H9 (cell line): ENCODE measurements around the gene RGS13. TPM values are rescaled to one million over a fixed set of nuclear protein-coding genes. Genes with fewer than 3 reads are reported as not detected.

Experiments used
- DNase-seq: peaks from one replicate; pipeline ENCODE4 v3.0.0-alpha.2; 2017
- H2AFZ ChIP-seq: one replicate; pipeline ENCODE4 v1.6.1; 2013; ENCODE audit warnings: mild to moderate bottlenecking, low read length, control low read depth, moderate library complexity
- H2AK5ac ChIP-seq: 2 replicates; pipeline ENCODE4 v1.6.1; 2013; ENCODE audit warnings: low read length, control low read depth, mixed read lengths; ENCODE audit not compliant: insufficient read length
- H2BK120ac ChIP-seq: one replicate; pipeline ENCODE4 v1.6.1; 2013; ENCODE audit warnings: low read depth, mild to moderate bottlenecking, low read length, control low read depth, inconsistent platforms; ENCODE audit not compliant: poor library complexity, severe bottlenecking
- H2BK12ac ChIP-seq: 2 replicates; pipeline ENCODE4 v1.6.1; 2013; ENCODE audit warnings: low read length, control low read depth, mixed read lengths, low read depth; ENCODE audit not compliant: insufficient read length
- H2BK15ac ChIP-seq: 2 replicates; pipeline ENCODE4 v1.6.1; 2013; ENCODE audit warnings: low read depth, low read length, control low read depth
- H2BK20ac ChIP-seq: one replicate; pipeline ENCODE4 v1.6.1; 2013; ENCODE audit warnings: low read depth, mild to moderate bottlenecking, low read length, control low read depth, inconsistent platforms; ENCODE audit not compliant: poor library complexity, severe bottlenecking
- H2BK5ac ChIP-seq: 2 replicates; pipeline ENCODE4 v1.6.1; 2013; ENCODE audit warnings: low read length, control low read depth, mixed read lengths; ENCODE audit not compliant: insufficient read length
- H3K14ac ChIP-seq: 2 replicates; pipeline ENCODE4 v1.6.1; 2013; ENCODE audit warnings: low read length, control low read depth; ENCODE audit not compliant: insufficient read depth
- H3K18ac ChIP-seq: 2 replicates; pipeline ENCODE4 v1.6.1; 2013; ENCODE audit warnings: low read depth, mild to moderate bottlenecking, mixed read lengths, low read length, control low read depth; ENCODE audit not compliant: insufficient read length
- H3K23ac ChIP-seq: 2 replicates; pipeline ENCODE4 v1.6.1; 2013; ENCODE audit warnings: low read length, control low read depth, mixed read lengths, low read depth; ENCODE audit not compliant: insufficient read length
- H3K23me2 ChIP-seq: 2 replicates; pipeline ENCODE4 v1.6.1; 2013; ENCODE audit warnings: low read depth, mild to moderate bottlenecking, mixed read lengths, low read length, control low read depth; ENCODE audit not compliant: insufficient read length, poor library complexity, severe bottlenecking
- H3K27ac ChIP-seq: 2 replicates; pipeline ENCODE4 v1.5.1; 2013; ENCODE audit warnings: low read length, control low read depth, mixed read lengths, low read depth; ENCODE audit not compliant: insufficient read length
- H3K27me3 ChIP-seq: 2 replicates; pipeline ENCODE4 v1.6.1; 2013; ENCODE audit warnings: low read length, control low read depth, inconsistent platforms; ENCODE audit not compliant: insufficient read depth
- H3K4ac ChIP-seq: 2 replicates; pipeline ENCODE4 v1.6.1; 2013; ENCODE audit warnings: low read depth, mild to moderate bottlenecking, control low read depth, inconsistent platforms, low read length, moderate library complexity
- H3K4me1 ChIP-seq: 2 replicates; pipeline ENCODE4 v1.6.1; 2013; ENCODE audit warnings: low read length, control low read depth, inconsistent platforms; ENCODE audit not compliant: insufficient read depth
- H3K4me2 ChIP-seq: 2 replicates; pipeline ENCODE4 v1.6.1; 2013; ENCODE audit warnings: low read length, control low read depth, mixed read lengths; ENCODE audit not compliant: insufficient read length, insufficient read depth
- H3K56ac ChIP-seq: 2 replicates; pipeline ENCODE4 v1.6.1; 2013; ENCODE audit warnings: low read depth, mild to moderate bottlenecking, mixed read lengths, low read length, control low read depth; ENCODE audit not compliant: insufficient read length
- H3K79me1 ChIP-seq: 2 replicates; pipeline ENCODE4 v1.6.1; 2013; ENCODE audit warnings: low read depth, mild to moderate bottlenecking, moderate library complexity, low read length, control low read depth, inconsistent platforms; ENCODE audit not compliant: insufficient read depth, poor library complexity, severe bottlenecking
- H3K79me2 ChIP-seq: 2 replicates; pipeline ENCODE4 v1.6.1; 2013; ENCODE audit warnings: low read length, control low read depth, inconsistent platforms; ENCODE audit not compliant: insufficient read depth
- H3K9ac ChIP-seq: 2 replicates; pipeline ENCODE4 v1.6.1; 2013; ENCODE audit warnings: low read length, control low read depth, mixed read lengths; ENCODE audit not compliant: insufficient read length; ENCODE audit errors: extremely low read depth
- H3K9me3 ChIP-seq: one replicate; pipeline ENCODE4 v1.6.1; 2013; ENCODE audit warnings: low read depth, low read length, inconsistent platforms; ENCODE audit not compliant: control insufficient read depth
- H3T11ph ChIP-seq: one replicate; pipeline ENCODE4 v1.6.1; 2013; ENCODE audit warnings: mild to moderate bottlenecking, low read length, control low read depth, inconsistent platforms
- H4K20me1 ChIP-seq: one replicate; pipeline ENCODE4 v1.6.1; 2013; ENCODE audit not compliant: control insufficient read depth, insufficient read length, insufficient read depth
- H4K5ac ChIP-seq: 2 replicates; pipeline ENCODE4 v1.6.1; 2013; ENCODE audit warnings: low read depth, mild to moderate bottlenecking, mixed read lengths, low read length, control low read depth; ENCODE audit not compliant: insufficient read length
- H4K8ac ChIP-seq: replicated peaks from 2 replicates; pipeline ENCODE4 v1.6.1; 2013; ENCODE audit warnings: low read length, control low read depth, mixed read lengths, low read depth; ENCODE audit not compliant: insufficient read length
- H4K91ac ChIP-seq: 2 replicates; pipeline ENCODE4 v1.6.1; 2013; ENCODE audit warnings: low read depth, mild to moderate bottlenecking, moderate library complexity, mixed read lengths, low read length, control low read depth; ENCODE audit not compliant: insufficient read length
- H3K27ac Mint-ChIP-seq, 3 experiments: 2 replicates in 2 of 3; 3 replicates in 1 of 3; pipeline ENCODE4 v1.8.0; 2020 to 2021; ENCODE audit warnings: mixed read lengths in 3 of 3, mild to moderate bottlenecking in 1 of 3, moderate library complexity in 1 of 3
- H3K27me3 Mint-ChIP-seq: 2 replicates; pipeline ENCODE4 v1.8.0; 2021; ENCODE audit warnings: low read depth, mild to moderate bottlenecking, moderate library complexity, mixed read lengths
- H3K36me3 Mint-ChIP-seq, 3 experiments: 2 replicates in 2 of 3; 3 replicates in 1 of 3; pipeline ENCODE4 v1.8.0; 2020 to 2021; ENCODE audit warnings: low read depth in 3 of 3, mixed read lengths in 3 of 3; ENCODE audit not compliant: insufficient read depth in 1 of 3
- H3K4me1 Mint-ChIP-seq, 2 experiments: 2 replicates each; pipeline ENCODE4 v1.8.0; 2020; ENCODE audit warnings: mixed read lengths in 2 of 2
- H3K4me3 Mint-ChIP-seq, 2 experiments: 2 replicates in 1 of 2; 3 replicates in 1 of 2; pipeline ENCODE4 v1.8.0; 2020 to 2021; ENCODE audit warnings: mild to moderate bottlenecking in 2 of 2, mixed read lengths in 2 of 2, moderate library complexity in 1 of 2
- H3K9me3 Mint-ChIP-seq, 2 experiments: 2 replicates in 1 of 2; 3 replicates in 1 of 2; pipeline ENCODE4 v1.8.0; 2020; ENCODE audit warnings: mild to moderate bottlenecking in 2 of 2, mixed read lengths in 2 of 2, moderate library complexity in 1 of 2
- WGBS: extraction: QIAGEN DNeasy Blood & Tissue Kit; methylation state at CpG from one replicate; pipeline ENCODE4 v1.1.7; 2013; ENCODE audit warnings: missing lambda C conversion rate, low lambda C conversion rate, mixed read lengths; ENCODE audit not compliant: insufficient read length; ENCODE audit errors: extremely low coverage; 5-methylcytosine and 5-hydroxymethylcytosine counted together
- total RNA-seq: library from RNA; stranded (reverse); gene quantifications from 2 replicates; pipeline ENCODE4 v1.2.1, GENCODE V29; 2021
- TF ChIP-seq, protein P1 (sequence below): fragments of 200-600 bp; sonication (generic); conservative IDR thresholded peaks from 3 replicates; pipeline ENCODE4 v1.8.0; 2021; ENCODE audit warnings: antibody characterized with exemption, mild to moderate bottlenecking

Gene RGS13
- total RNA-seq, 1 experiment from 2014 or later = not detected

DNA sequence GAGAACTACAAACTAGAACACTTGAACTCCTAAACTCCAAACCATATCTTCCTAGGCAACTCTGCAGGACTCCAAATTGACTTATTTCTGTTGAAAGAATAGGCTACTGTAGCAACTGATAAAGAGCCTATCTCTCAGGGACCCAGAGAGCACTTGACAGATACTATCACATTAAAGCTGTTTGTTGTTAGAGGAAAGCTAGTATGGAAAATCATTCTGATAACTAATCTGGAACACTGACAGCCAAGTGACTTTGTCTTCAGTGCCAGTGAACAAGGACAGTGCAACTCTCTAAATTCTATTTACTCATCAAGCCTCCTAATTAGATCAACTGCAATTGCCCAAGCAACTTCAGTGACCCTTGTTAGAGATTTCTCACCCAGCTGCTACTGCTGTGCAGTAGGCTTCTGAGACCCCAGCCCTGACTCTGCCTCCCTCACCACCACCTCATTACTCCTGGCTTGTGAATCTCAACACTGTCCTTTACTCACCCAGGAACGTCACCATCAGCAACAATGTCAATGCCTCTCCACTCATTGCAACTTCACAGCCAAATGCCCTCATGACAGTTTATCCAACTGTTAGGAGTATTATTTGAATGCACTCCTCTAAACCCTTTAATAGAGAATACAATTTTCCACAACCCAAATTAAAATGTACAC is 7.4 kb upstream of the RGS13 start:
- Mint-ChIP-seq H3K4me1 (peaks cover 8 to 9% of the 10 kb centered on the region in 2 experiments), H3K9me3 (no peaks in the 10 kb centered on the region), H3K27me3 (no peaks in the 10 kb centered on the region), H3K4me3 (no peak overlapping the region), H3K27ac (peak overlapping the region in 1 of 3 experiments; percentile 3; a peak in 1 of 7 replicates), H3K36me3 (no peaks in the 10 kb centered on the region)
- no peaks in the 10 kb centered on the region for H4K20me1 ChIP-seq
- H2BK120ac ChIP-seq = no peak overlapping the region
- H3K23me2 ChIP-seq = no peaks in the 10 kb centered on the region
- no peak for DNase-seq
- H2BK12ac ChIP-seq = no peak overlapping the region
- no peak overlapping the region for H2BK5ac ChIP-seq
- no peak overlapping the region for H3K18ac ChIP-seq
- no peak overlapping the region for H3K4me2 ChIP-seq
- no peaks in the 10 kb centered on the region for H3K27me3 ChIP-seq
- WGBS = no CpG with 5 or more reads among the region's 1 CpG
- no peak overlapping the region for H3K9ac ChIP-seq
- no peak overlapping the region for H3K56ac ChIP-seq
- H4K91ac ChIP-seq = no peak overlapping the region
- H2BK15ac ChIP-seq = no peak overlapping the region
- H3K79me1 ChIP-seq = no peaks in the 10 kb centered on the region
- no peak overlapping the region for H2AK5ac ChIP-seq
- no peak overlapping the region for H4K5ac ChIP-seq
- no peak overlapping the region for H3K23ac ChIP-seq
- H3T11ph ChIP-seq = no peak overlapping the region
- no peak overlapping the region for H3K4ac ChIP-seq
- H3K4me1 ChIP-seq = no peaks in the 10 kb centered on the region
- H3K79me2 ChIP-seq = no peaks in the 10 kb centered on the region
- no peak overlapping the region for H4K8ac ChIP-seq
- no peak overlapping the region for H2AFZ ChIP-seq
- TF ChIP-seq, protein P1, sequence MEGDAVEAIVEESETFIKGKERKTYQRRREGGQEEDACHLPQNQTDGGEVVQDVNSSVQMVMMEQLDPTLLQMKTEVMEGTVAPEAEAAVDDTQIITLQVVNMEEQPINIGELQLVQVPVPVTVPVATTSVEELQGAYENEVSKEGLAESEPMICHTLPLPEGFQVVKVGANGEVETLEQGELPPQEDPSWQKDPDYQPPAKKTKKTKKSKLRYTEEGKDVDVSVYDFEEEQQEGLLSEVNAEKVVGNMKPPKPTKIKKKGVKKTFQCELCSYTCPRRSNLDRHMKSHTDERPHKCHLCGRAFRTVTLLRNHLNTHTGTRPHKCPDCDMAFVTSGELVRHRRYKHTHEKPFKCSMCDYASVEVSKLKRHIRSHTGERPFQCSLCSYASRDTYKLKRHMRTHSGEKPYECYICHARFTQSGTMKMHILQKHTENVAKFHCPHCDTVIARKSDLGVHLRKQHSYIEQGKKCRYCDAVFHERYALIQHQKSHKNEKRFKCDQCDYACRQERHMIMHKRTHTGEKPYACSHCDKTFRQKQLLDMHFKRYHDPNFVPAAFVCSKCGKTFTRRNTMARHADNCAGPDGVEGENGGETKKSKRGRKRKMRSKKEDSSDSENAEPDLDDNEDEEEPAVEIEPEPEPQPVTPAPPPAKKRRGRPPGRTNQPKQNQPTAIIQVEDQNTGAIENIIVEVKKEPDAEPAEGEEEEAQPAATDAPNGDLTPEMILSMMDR = no peak
- no peak overlapping the region for H3K27ac ChIP-seq
- no peaks in the 10 kb centered on the region for H3K9me3 ChIP-seq
- H2BK20ac ChIP-seq = no peak overlapping the region
- no peak overlapping the region for H3K14ac ChIP-seq
